Measurements from ENCODE around the gene DSP. TPM values are rescaled to one million over a fixed set of nuclear protein-coding genes. Genes with fewer than 3 reads are reported as not detected.

DSP gene
- total and polyA plus RNA-seq, 4 donors: 0.41 to 22.8 (median 5.2) TPM

DNA sequence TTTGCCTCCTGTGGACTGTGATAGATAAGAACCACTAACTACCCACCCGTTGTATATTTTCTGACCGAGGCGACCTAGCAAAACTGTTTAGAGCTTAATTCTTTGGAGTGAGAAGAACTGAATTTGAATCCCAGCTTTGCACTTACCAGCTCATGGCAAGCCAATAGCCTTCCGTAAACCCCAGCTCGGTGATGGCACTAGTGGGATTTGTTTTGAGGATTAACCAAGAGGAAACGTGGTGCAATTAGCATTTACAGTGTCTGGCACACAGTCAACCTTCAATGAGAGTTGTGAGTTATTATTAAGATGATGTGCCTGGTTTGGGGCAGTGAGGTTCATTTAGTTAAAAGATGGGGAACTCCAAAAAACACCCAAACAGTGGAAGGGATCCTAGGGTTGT is 12.3 kb upstream of the DSP start:
- Histone ChIP-seq H3K4me3 (ENCODE audit: low read length in 2 of 2) (no peak overlapping the region), H3K4me1 (ENCODE audit: control insufficient read depth in 1 of 2, insufficient read depth in 2 of 2, low read length in 2 of 2) (no peaks in the 10 kb centered on the region), H3K27me3 (ENCODE audit: control insufficient read depth in 1 of 2, insufficient read depth in 2 of 2, low read length in 1 of 2) (no peaks in the 10 kb centered on the region), H3K36me3 (ENCODE audit: control insufficient read depth in 1 of 2, insufficient read depth in 2 of 2, low read length in 1 of 2) (no peaks in the 10 kb centered on the region), H3K9me3 (ENCODE audit: control insufficient read depth, low read length) (no peaks in the 10 kb centered on the region), H3K27ac (ENCODE audit: low read depth in 1 of 2, low read length in 2 of 2) (no peak overlapping the region)
- 36% methylated on average over 6 of the region's 6 CpGs for WGBS, 2 donors
- DNase-seq (no peak), ATAC-seq (ENCODE audit: low FRiP score) (no peak)
- intact Hi-C loops (cut with DNase I): no loop called here

DNA sequence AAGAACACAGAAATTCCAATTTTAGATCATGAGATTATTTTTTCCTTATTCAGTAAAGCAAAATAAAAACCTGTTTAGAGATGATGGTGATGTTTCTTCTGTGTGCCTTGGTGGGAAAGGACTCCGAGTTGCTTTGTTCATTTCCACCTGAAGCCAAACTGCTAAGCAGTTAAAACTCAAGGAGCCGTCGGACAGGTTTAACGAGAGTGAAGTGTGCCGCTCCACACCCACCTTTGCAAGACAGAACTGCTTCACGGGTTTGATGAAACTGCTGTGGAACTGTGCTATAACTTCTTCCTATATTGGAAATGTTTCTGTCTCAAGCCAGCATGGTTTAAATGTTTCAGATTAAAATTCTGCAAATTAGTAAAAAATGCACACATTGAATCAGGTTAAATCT is 9.2 kb upstream of the DSP start:
- H3K27me3 ChIP-seq (ENCODE audit: control insufficient read depth in 1 of 2, insufficient read depth in 2 of 2, low read length in 1 of 2): peaks cover 0 to 3% of the 10 kb centered on the region in 2 donors

GRCh38 chr6:7532821-7533220 is 8.7 kb upstream of the DSP start:
- DNase-seq: no peak
- Histone ChIP-seq H3K27ac (ENCODE audit: low read depth in 1 of 2, low read length in 2 of 2) (no peak overlapping the region), H3K4me3 (ENCODE audit: low read length in 2 of 2) (no peak overlapping the region), H3K27me3 (ENCODE audit: control insufficient read depth in 1 of 2, insufficient read depth in 2 of 2, low read length in 1 of 2) (peaks cover 0 to 3% of the 10 kb centered on the region in 2 donors), H3K4me1 (ENCODE audit: control insufficient read depth in 1 of 2, insufficient read depth in 2 of 2, low read length in 2 of 2) (no peaks in the 10 kb centered on the region), H3K36me3 (ENCODE audit: control insufficient read depth in 1 of 2, insufficient read depth in 2 of 2, low read length in 1 of 2) (no peaks in the 10 kb centered on the region), H3K9me3 (ENCODE audit: control insufficient read depth, low read length) (no peaks in the 10 kb centered on the region)
- 42 to 47% methylated on average over 8 of the region's 8 CpGs for WGBS, 2 donors
- intact Hi-C loops (cut with DNase I): no loop called here
- ATAC-seq (ENCODE audit: low FRiP score): no peak

More for the DNA sequence above, 9.2 kb upstream of the DSP start:
- Histone ChIP-seq H3K27ac (ENCODE audit: low read depth in 1 of 2, low read length in 2 of 2) (no peak overlapping the region), H3K4me3 (ENCODE audit: low read length in 2 of 2) (no peak overlapping the region), H3K36me3 (ENCODE audit: control insufficient read depth in 1 of 2, insufficient read depth in 2 of 2, low read length in 1 of 2) (no peaks in the 10 kb centered on the region), H3K9me3 (ENCODE audit: control insufficient read depth, low read length) (no peaks in the 10 kb centered on the region), H3K4me1 (ENCODE audit: control insufficient read depth in 1 of 2, insufficient read depth in 2 of 2, low read length in 2 of 2) (no peaks in the 10 kb centered on the region)
- intact Hi-C loops (cut with DNase I): no loop called here
- no peak for DNase-seq
- ATAC-seq (ENCODE audit: low FRiP score): no peak
- 41 to 49% methylated on average over 6 of the region's 6 CpGs for WGBS, 2 donors

DNA sequence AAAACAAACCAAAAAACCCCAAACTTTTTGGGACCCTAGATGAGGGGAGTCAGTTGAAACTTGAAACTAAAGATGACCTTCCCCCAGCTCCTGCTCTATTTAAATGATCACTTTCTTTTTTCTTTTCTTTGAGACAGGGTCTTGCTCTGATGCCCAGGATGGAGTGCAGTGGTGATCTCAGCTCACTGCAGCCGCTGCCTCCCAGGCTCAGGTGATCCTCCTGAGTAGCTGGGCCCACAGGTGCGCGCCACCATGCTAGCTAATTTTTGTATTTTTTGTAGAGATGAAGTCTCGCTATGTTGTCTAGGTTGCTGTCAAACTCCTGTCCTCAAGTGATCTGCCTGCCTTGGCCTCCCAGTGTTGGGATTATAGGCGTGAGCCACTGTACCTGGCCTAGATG is 7.3 kb upstream of the DSP start:
- no peak overlapping the region for H3K27ac ChIP-seq (ENCODE audit: low read depth in 1 of 2, low read length in 2 of 2)
- intact Hi-C loops (cut with DNase I): no loop called here
- no peak for DNase-seq
- H3K9me3 ChIP-seq (ENCODE audit: control insufficient read depth, low read length): no peaks in the 10 kb centered on the region
- H3K4me1 ChIP-seq (ENCODE audit: control insufficient read depth in 1 of 2, insufficient read depth in 2 of 2, low read length in 2 of 2): no peaks in the 10 kb centered on the region
- H3K27me3 ChIP-seq (ENCODE audit: control insufficient read depth in 1 of 2, insufficient read depth in 2 of 2, low read length in 1 of 2): peaks cover 0 to 3% of the 10 kb centered on the region in 2 donors
- H3K36me3 ChIP-seq (ENCODE audit: control insufficient read depth in 1 of 2, insufficient read depth in 2 of 2, low read length in 1 of 2): no peaks in the 10 kb centered on the region
- WGBS, 2 donors: 96 to 97% methylated on average over 5 of the region's 5 CpGs
- H3K4me3 ChIP-seq (ENCODE audit: low read length in 2 of 2): no peak overlapping the region
- ATAC-seq (ENCODE audit: low FRiP score): no peak

- no peaks in the 10 kb centered on the region for H3K9me3 ChIP-seq (ENCODE audit: control insufficient read depth, low read length)
- no peak overlapping the region for H3K4me3 ChIP-seq (ENCODE audit: low read length in 2 of 2)
- no peaks in the 10 kb centered on the region for H3K36me3 ChIP-seq (ENCODE audit: control insufficient read depth in 1 of 2, insufficient read depth in 2 of 2, low read length in 1 of 2)
- intact Hi-C loops (cut with DNase I): no loop called here
- no peak overlapping the region for H3K27ac ChIP-seq (ENCODE audit: low read depth in 1 of 2, low read length in 2 of 2)
- ATAC-seq (ENCODE audit: low FRiP score) (no peak), DNase-seq (no peak)
- peaks cover 0 to 3% of the 10 kb centered on the region in 2 donors for H3K27me3 ChIP-seq (ENCODE audit: control insufficient read depth in 1 of 2, insufficient read depth in 2 of 2, low read length in 1 of 2)
- H3K4me1 ChIP-seq (ENCODE audit: control insufficient read depth in 1 of 2, insufficient read depth in 2 of 2, low read length in 2 of 2): no peaks in the 10 kb centered on the region
- WGBS, 2 donors: 49 to 62% methylated on average over 5 of the region's 5 CpGs
Observed at GRCh38 chr6:7535498-7535897, 6.0 kb upstream of the DSP start.

DNA sequence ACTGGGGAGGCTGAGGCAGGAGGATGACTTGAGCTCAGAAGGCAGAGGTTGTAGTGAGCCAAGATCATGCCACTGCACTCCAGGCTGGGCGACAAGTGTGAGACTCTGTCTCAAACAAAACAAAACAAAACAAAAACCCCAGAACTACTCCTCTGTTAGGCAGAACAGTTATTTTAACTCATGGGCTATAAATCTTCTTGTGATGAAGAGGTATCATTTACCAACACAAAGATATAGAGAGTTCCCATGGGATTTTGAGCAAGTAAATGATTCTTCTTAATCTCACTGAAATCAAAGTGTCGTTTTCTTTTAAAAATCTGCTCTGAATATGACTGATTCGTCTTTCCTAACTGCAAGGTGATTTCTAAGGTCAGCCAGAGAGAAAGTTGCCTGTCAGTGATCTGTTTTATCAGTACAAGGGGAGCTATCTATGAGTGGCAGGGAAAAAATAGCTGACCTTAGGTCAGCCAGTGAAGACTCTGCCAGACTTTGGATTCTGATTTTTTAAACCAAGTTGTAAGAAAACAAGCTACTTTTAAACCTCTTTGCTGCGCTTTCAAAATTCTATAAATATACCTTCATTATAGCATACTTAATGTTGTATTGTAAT is 3.8 kb upstream of the DSP start:
- ATAC-seq (ENCODE audit: low FRiP score) (no peak), DNase-seq (no peak)
- no peak overlapping the region for H3K4me3 ChIP-seq (ENCODE audit: low read length in 2 of 2)
- H3K9me3 ChIP-seq (ENCODE audit: control insufficient read depth, low read length): no peaks in the 10 kb centered on the region
- peaks cover 0 to 3% of the 10 kb centered on the region in 2 donors for H3K27me3 ChIP-seq (ENCODE audit: control insufficient read depth in 1 of 2, insufficient read depth in 2 of 2, low read length in 1 of 2)
- no peaks in the 10 kb centered on the region for H3K4me1 ChIP-seq (ENCODE audit: control insufficient read depth in 1 of 2, insufficient read depth in 2 of 2, low read length in 2 of 2)
- intact Hi-C loops (cut with DNase I): no loop called here
- H3K36me3 ChIP-seq (ENCODE audit: control insufficient read depth in 1 of 2, insufficient read depth in 2 of 2, low read length in 1 of 2): no peaks in the 10 kb centered on the region
- WGBS, 2 donors: 43 to 47% methylated on average over 4 of the region's 4 CpGs
- no peak overlapping the region for H3K27ac ChIP-seq (ENCODE audit: low read depth in 1 of 2, low read length in 2 of 2)

DNA sequence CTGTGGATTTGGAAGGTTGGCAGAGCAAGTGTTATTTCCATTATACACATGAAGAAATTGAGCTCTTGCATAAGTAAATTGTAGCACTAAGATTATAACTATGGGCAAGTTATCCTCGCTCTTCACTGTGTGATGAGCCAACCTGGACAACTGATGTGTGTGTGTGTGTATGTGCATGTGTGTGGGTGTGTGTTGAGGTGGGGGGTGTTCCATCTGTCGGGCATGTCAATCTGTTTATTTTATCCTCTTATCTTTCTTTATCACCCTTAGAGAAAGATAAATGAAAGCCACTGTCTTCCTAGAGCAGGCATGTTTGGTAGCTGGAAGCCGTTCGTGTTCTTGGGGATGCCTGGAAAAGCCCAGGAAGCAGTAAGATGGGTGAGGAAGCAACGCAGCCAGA is 3.0 kb upstream of the DSP start:
- Histone ChIP-seq H3K4me1 (ENCODE audit: control insufficient read depth in 1 of 2, insufficient read depth in 2 of 2, low read length in 2 of 2) (no peaks in the 10 kb centered on the region), H3K9me3 (ENCODE audit: control insufficient read depth, low read length) (no peaks in the 10 kb centered on the region), H3K36me3 (ENCODE audit: control insufficient read depth in 1 of 2, insufficient read depth in 2 of 2, low read length in 1 of 2) (no peaks in the 10 kb centered on the region), H3K27ac (ENCODE audit: low read depth in 1 of 2, low read length in 2 of 2) (no peak overlapping the region), H3K4me3 (ENCODE audit: low read length in 2 of 2) (no peak overlapping the region), H3K27me3 (ENCODE audit: control insufficient read depth in 1 of 2, insufficient read depth in 2 of 2, low read length in 1 of 2) (peaks cover 0 to 3% of the 10 kb centered on the region in 2 donors)
- DNase-seq (no peak), ATAC-seq (ENCODE audit: low FRiP score) (no peak)
- WGBS, 2 donors: 58% methylated on average over 5 of the region's 5 CpGs
- intact Hi-C loops (cut with DNase I): no loop called here

DNA sequence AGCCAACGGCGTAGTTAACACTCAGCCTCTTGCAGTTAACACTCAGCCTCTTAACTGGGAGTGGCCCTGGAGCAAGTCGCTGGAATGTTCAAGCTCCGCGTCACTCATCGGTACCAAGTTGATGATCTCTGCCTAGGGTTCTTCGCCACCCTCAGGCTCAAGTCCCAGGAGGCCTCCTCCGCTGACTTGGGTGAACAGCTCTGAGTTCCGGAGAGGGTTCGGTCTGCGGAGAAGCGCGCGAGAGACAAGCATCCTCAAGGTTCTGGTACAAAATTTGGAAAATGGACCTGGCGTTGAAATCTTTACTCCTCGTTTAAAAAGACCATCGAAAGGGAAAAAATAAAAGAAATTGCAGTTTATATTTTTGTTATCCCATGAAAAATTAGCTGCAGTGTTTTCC is 876 bp upstream of the DSP start:
- H3K9me3 ChIP-seq (ENCODE audit: control insufficient read depth, low read length): no peaks in the 10 kb centered on the region
- no peak overlapping the region for H3K27ac ChIP-seq (ENCODE audit: low read depth in 1 of 2, low read length in 2 of 2)
- no peak for DNase-seq
- no peak overlapping the region for H3K4me3 ChIP-seq (ENCODE audit: low read length in 2 of 2)
- ATAC-seq (ENCODE audit: low FRiP score): no peak
- 18 to 23% methylated on average over 17 of the region's 17 CpGs for WGBS, 2 donors
- peaks cover 0 to 3% of the 10 kb centered on the region in 2 donors for H3K27me3 ChIP-seq (ENCODE audit: control insufficient read depth in 1 of 2, insufficient read depth in 2 of 2, low read length in 1 of 2)
- no peaks in the 10 kb centered on the region for H3K4me1 ChIP-seq (ENCODE audit: control insufficient read depth in 1 of 2, insufficient read depth in 2 of 2, low read length in 2 of 2)
- H3K36me3 ChIP-seq (ENCODE audit: control insufficient read depth in 1 of 2, insufficient read depth in 2 of 2, low read length in 1 of 2): no peaks in the 10 kb centered on the region
- intact Hi-C loops (cut with DNase I): no loop called here

DNA sequence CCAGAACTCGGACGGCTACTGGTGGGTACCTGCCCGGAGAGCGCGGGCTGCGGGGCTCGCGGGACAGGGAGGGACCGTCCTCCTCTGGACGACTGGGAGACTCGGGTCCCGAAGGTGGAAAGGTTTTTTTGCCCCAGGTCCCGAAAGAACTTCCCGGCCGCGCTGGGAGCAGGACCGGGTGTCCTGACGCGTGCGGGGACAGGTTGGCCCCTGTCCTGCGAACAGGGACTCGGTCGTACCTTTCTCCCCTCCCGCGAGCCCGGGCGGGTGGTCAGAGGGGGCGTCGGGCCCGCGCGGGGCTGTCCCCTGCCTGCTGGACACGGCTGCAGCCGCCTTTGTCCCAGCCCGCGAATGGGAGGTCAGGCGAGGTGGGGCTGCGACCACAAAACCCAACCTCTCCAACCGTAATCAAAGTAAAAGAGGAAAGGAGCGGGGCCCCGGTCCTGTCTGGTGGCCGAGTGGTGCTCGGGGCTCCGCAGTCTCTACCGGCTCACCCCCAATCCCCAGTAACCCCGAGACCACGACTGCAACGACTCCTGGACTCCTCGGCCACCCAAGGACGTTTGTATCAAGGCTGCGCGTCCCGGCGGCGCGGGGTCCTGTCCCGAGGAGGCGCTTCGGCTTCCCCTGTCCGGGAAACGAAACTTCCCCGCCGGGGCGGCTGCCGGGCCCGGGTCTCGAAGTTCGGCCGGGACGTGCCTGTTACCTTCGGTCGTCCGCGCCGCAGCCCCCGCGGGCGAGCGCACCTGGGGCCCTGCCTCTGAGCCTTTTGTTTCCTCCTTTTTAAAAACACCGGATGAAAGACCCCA is 798 bp downstream of the DSP start:
- H3K27ac ChIP-seq (ENCODE audit: low read depth in 1 of 2, low read length in 2 of 2): no peak overlapping the region

More for the DNA sequence above, 798 bp downstream of the DSP start:
- intact Hi-C loops (cut with DNase I): no loop called here
- Histone ChIP-seq H3K4me1 (ENCODE audit: control insufficient read depth in 1 of 2, insufficient read depth in 2 of 2, low read length in 2 of 2) (no peaks in the 10 kb centered on the region), H3K27me3 (ENCODE audit: control insufficient read depth in 1 of 2, insufficient read depth in 2 of 2, low read length in 1 of 2) (no peaks in the 10 kb centered on the region), H3K9me3 (ENCODE audit: control insufficient read depth, low read length) (no peaks in the 10 kb centered on the region), H3K4me3 (ENCODE audit: low read length in 2 of 2) (peak overlapping the region; percentile 8 to 46), H3K36me3 (ENCODE audit: control insufficient read depth in 1 of 2, insufficient read depth in 2 of 2, low read length in 1 of 2) (no peaks in the 10 kb centered on the region)
- 1% methylated on average over 68 to 80 of the region's 80 CpGs for WGBS, 2 donors
- peak in 1 of 2 donors; percentile 80 for DNase-seq
- peak; percentile 54 for ATAC-seq (ENCODE audit: low FRiP score)
